Activated T-helper 1 cell treated with anti-CD3 and anti-CD28 coated beads, Interleukin-12 subunit alpha, Interleukin-12 subunit beta, Interleukin-2, Interleukin-4 antibody, amounts not matched to agents 30 ng/mL and 10 ng/mL and 1 ng/mL, durations not matched to agents 14 hours and 24 hours and 36 hours (primary cell): ENCODE measurements around the gene CASK. TPM values are rescaled to one million over a fixed set of nuclear protein-coding genes. Genes with fewer than 3 reads are reported as not detected.

Experiments
- DNase-seq: peaks from one replicate; pipeline ENCODE4 v3.0.0; 2021; ENCODE audit warnings: low spot score
- H3K27ac Mint-ChIP-seq: one replicate; pipeline ENCODE4 v1.8.0; 2021; ENCODE audit warnings: mild to moderate bottlenecking, mixed read lengths
- H3K27me3 Mint-ChIP-seq: one replicate; pipeline ENCODE4 v1.8.0; 2022; ENCODE audit warnings: mild to moderate bottlenecking, moderate library complexity, mixed read lengths; ENCODE audit not compliant: insufficient read depth
- H3K36me3 Mint-ChIP-seq: one replicate; pipeline ENCODE4 v1.8.0; 2021; ENCODE audit warnings: low read depth, mixed read lengths
- H3K4me1 Mint-ChIP-seq: one replicate; pipeline ENCODE4 v1.8.0; 2021; ENCODE audit warnings: low read depth, mixed read lengths
- H3K4me3 Mint-ChIP-seq: one replicate; pipeline ENCODE4 v1.8.0; 2021; ENCODE audit warnings: mild to moderate bottlenecking, moderate library complexity, mixed read lengths
- H3K9me3 Mint-ChIP-seq: one replicate; pipeline ENCODE4 v1.8.0; 2021; ENCODE audit warnings: mixed read lengths
- intact Hi-C: fragments of 100-400 bp; cut with micrococcal nuclease; formaldehyde crosslinking; loops from one replicate; pipeline ENCODE4 v1.15.1; 2024
- total RNA-seq: library from RNA; stranded (reverse); gene quantifications from 2 replicates; pipeline ENCODE4 v1.2.3, GENCODE V29; 2022

Gene CASK
- total RNA-seq, 1 donor from 2014 or later = 30.5 TPM

DNA sequence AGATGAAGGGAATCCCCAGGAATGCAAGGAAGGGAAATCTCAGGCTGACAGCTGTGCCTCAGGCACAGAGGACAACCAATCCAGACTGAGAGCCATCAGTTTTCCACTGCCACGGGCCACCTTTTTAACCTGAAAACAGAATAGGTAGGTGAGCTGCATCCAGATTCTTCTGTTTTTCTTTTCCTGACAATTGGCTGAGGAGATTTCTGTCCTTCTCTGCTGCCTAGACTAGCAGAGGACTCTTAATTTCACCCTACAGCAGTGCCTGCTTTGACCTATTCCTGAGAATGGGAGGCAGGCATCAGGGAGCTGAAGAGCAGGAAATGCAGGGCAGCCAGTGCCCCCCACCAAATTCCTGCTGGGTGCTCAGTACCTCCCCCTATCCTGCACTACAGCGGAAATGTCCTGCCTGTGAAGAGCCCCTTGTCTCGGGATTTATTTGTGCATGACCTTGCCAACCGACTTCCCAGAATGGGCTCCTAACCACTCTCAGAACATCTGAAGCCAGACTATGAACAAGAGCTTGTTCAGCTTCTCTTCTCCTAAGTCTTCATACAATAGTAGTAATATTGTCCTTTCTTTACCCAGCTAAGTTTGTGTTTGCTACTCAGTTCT, 65.1 kb downstream of the CASK start:
- H3K9me3 Mint-ChIP-seq = no peaks in the 10 kb centered on the region
- no peaks in the 10 kb centered on the region for H3K27me3 Mint-ChIP-seq
- no peak overlapping the region for H3K27ac Mint-ChIP-seq
- peaks cover 10% of the 10 kb centered on the region for H3K4me1 Mint-ChIP-seq
- DNase-seq = no peak
- H3K4me3 Mint-ChIP-seq = no peak overlapping the region
- intact Hi-C loops = no loop called here
- peaks cover 3% of the 10 kb centered on the region for H3K36me3 Mint-ChIP-seq

DNA sequence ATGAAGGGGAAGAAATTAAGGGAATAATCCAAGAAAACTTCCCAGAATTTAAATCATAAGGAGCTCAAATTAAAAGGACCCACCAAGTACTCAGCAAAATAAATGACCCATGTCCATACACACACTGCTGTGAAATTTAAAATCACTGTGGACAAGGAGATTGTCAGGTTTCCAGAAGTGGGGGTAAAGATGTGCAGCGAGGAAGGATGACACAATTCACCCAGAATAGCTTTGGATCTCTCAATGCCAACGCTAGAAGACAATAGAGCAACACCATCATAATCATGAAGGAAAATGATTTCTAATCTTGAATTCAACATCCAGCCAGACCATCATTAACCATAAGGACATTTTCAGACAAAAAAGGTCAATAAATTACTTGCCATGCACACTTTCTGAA, 65.7 kb downstream of the CASK start:
- no peak overlapping the region for H3K27ac Mint-ChIP-seq

DNA sequence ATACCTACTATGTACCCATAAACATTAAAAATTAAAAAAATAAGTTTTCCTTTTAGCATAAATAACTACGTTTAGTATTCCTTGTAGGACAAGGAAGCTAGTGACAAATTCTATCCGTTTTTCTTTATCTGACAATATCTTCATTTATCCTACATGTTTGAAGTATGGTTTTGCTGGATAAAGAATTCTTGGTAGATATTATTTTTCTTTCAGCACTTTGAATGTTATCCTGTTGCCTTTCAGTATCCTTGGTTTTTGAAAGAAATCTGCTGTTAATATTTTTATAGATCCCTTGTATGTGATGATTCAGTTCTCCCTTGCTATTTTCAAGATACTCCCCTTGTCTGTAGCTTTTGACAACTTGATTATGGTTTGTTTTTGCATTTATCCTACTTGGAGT, 76.6 kb downstream of the CASK start:
- Mint-ChIP-seq H3K9me3 (peaks cover 48% of the 10 kb centered on the region), H3K27me3 (no peaks in the 10 kb centered on the region), H3K4me3 (no peak overlapping the region), H3K27ac (no peak overlapping the region), H3K36me3 (peaks cover 43% of the 10 kb centered on the region), H3K4me1 (no peaks in the 10 kb centered on the region)
- DNase-seq = no peak
- intact Hi-C loops = no loop called here

More for the DNA sequence above, 65.7 kb downstream of the CASK start:
- intact Hi-C loops = no loop called here
- H3K27me3 Mint-ChIP-seq = no peaks in the 10 kb centered on the region
- no peaks in the 10 kb centered on the region for H3K9me3 Mint-ChIP-seq
- no peak overlapping the region for H3K4me3 Mint-ChIP-seq
- peaks cover 4% of the 10 kb centered on the region for H3K4me1 Mint-ChIP-seq
- H3K36me3 Mint-ChIP-seq = peaks cover 6% of the 10 kb centered on the region
- no peak for DNase-seq

DNA sequence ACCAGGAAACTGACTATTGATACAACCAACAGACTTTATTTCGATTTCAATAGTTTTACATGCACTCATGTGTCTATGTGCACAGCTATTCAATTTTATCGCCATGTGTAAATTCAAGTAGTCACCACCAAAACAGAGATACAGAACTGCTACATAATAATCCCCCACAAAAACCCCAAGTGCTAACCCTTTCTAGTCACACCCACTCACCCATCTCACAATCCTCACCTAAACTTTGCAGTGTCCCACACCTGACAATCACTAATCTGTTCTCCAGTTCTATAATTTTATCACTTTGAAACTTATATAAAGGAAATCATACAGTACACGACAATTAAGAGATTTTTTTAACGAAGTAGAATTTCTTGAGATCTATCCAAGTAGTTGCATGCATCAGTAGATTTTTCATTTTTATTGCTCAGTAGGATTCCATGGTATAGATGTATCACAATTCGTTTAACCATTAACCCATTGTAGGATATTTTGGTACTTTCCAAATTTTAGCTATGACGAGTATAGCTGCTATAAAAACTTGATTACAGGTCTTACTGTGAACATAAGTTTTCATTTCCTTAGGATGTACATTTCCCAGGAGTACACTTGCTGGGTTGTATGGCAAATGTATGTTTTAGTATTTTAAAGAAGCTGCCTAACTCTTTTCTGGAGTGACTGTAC, 85.9 kb downstream of the CASK start:
- H3K4me3 Mint-ChIP-seq = no peak overlapping the region
- peaks cover 6% of the 10 kb centered on the region for H3K36me3 Mint-ChIP-seq
- no peak for DNase-seq
- no peak overlapping the region for H3K27ac Mint-ChIP-seq
- no peaks in the 10 kb centered on the region for H3K27me3 Mint-ChIP-seq
- intact Hi-C loops = no loop called here
- H3K4me1 Mint-ChIP-seq = no peaks in the 10 kb centered on the region
- H3K9me3 Mint-ChIP-seq = peaks cover 11% of the 10 kb centered on the region

DNA sequence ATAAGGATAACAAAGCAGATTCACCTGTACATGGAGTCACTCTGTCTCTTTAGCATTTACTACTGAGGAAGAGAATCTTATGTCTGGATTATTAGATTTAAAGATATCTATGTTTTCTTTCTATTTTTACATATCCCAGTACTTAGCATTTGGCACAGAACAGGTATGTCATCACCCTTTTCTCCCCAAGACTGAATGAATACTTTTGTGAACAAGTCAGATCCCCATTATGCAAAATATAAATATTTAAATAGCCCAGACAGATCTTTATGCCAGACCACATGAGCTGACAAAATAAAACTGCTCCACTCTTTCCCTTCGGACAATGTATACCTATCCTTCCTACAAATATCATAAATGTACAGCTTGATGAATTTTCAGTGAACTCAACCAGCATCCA, 94.5 kb downstream of the CASK start:
- Mint-ChIP-seq H3K27me3 (no peaks in the 10 kb centered on the region), H3K27ac (no peak overlapping the region)

DNA sequence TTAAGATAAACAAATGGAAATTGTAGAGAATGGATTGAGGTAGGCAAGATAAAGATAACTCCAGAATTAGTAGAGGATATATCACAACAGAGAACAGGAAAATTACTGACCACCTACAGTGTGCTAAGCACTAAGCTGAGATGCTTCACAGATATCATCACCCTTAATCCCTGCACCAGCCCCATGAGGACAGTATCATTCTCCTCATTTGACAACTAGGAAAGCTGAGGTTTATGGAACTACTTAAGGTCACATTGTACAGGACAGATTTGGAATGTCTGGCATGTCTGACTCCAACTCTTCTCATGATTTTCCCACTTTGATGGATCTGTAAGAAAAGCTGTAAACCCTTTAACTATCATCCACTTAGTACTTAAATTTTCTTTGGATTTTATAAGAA, 95.5 kb downstream of the CASK start:
- H3K27me3 Mint-ChIP-seq = no peaks in the 10 kb centered on the region
- H3K4me1 Mint-ChIP-seq = peaks cover 6% of the 10 kb centered on the region
- H3K36me3 Mint-ChIP-seq = peaks cover 6% of the 10 kb centered on the region
- H3K27ac Mint-ChIP-seq = no peak overlapping the region
- no peak overlapping the region for H3K4me3 Mint-ChIP-seq
- DNase-seq = no peak
- intact Hi-C loops = no loop called here
- H3K9me3 Mint-ChIP-seq = peaks cover 6% of the 10 kb centered on the region

More for the DNA sequence above, 94.5 kb downstream of the CASK start:
- Mint-ChIP-seq H3K4me1 (peaks cover 6% of the 10 kb centered on the region), H3K36me3 (peaks cover 4% of the 10 kb centered on the region), H3K9me3 (peaks cover 3% of the 10 kb centered on the region), H3K4me3 (no peak overlapping the region)
- intact Hi-C loops = no loop called here
- DNase-seq = no peak

DNA sequence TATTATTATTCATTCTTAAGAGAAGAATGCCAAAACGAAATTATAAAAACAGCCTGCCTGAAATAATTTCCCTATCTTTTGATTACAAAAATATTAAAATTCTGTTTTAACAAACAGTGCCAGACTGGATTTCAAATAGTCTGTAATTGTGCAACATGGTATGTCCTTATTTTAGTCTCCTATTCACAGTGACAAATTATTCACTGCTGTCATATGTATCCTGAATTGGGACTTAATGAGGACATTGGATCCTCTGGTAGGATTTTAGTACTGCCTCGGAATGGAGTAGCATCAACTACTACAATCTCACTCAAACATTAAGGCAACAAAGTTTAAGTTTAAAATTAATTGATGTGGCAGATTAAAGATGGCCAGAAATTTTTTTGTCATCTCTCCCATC, 97.6 kb downstream of the CASK start:
- intact Hi-C loops = no loop called here
- H3K9me3 Mint-ChIP-seq = peaks cover 10% of the 10 kb centered on the region
- no peak for DNase-seq
- H3K4me1 Mint-ChIP-seq = peaks cover 11% of the 10 kb centered on the region
- no peak overlapping the region for H3K27ac Mint-ChIP-seq
- no peaks in the 10 kb centered on the region for H3K27me3 Mint-ChIP-seq
- H3K36me3 Mint-ChIP-seq = peaks cover 8% of the 10 kb centered on the region
- no peak overlapping the region for H3K4me3 Mint-ChIP-seq

DNA sequence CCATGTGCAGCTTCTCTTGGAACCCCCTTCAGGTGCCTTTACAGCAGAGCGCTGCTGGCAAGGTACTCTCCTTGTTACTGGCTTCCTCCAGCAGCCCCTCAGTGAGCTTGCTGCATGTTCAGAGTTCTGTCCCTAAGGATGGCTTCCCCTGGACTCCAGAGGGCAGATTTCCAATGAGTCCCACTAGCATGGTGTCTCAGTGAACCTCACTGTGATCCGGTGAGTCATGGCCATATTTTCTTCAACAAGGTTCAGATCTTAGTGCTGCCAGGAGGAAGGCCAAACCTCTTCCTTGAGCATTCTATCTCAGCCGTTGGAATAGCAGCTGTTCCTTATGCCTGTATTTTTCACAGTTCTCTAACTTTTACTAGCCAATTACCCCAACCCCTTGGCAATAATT, 98.8 kb downstream of the CASK start:
- Mint-ChIP-seq H3K36me3 (peaks cover 8% of the 10 kb centered on the region), H3K4me1 (peaks cover 11% of the 10 kb centered on the region), H3K4me3 (no peak overlapping the region), H3K9me3 (peaks cover 10% of the 10 kb centered on the region), H3K27me3 (no peaks in the 10 kb centered on the region), H3K27ac (no peak overlapping the region)
- no peak for DNase-seq
- intact Hi-C loops = no loop called here

DNA sequence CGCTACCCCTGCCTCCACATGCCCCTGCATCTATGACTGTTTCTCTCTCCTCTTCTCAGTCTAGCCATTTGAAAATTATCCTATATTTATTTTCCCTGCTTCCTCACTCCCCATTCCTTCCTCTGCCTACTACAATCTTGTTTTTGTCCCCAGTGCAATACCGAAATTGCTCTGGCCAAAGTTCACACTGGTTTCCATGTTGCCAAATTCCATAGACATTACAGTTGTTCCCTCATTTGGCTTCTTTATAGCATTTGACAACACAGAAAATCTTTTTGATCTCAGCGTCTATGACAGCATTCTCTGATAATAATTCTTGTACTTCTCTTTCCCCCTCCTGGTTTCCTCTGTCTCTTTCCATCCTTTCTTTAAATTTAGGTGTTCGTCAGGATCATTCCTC, 100.0 kb downstream of the CASK start:
- Mint-ChIP-seq H3K36me3 (peaks cover 8% of the 10 kb centered on the region), H3K4me3 (no peak overlapping the region), H3K9me3 (peaks cover 10% of the 10 kb centered on the region), H3K4me1 (peaks cover 5% of the 10 kb centered on the region), H3K27ac (no peak overlapping the region), H3K27me3 (no peaks in the 10 kb centered on the region)
- intact Hi-C loops = no loop called here
- DNase-seq = no peak

DNA sequence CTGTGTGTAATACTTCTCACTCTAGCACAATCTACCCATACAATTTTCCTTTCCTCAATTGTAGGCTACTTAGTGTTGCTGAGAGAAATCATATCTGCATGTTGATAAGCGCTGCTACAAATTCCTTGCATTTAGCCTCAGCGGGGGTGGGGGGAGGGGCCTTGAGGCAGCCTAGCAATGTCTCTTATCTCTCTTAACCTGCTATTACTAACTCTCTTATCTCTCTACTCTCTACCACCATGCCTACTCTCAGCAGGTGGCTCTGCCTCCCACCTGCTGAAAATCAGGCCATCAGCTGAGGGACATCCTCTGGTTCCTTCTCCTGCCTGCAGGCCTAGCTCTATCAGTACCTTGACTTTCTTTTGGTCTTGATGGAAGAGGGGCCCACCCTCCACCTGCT, 100.5 kb downstream of the CASK start:
- Mint-ChIP-seq H3K4me3 (no peak overlapping the region), H3K36me3 (peaks cover 8% of the 10 kb centered on the region), H3K9me3 (peaks cover 10% of the 10 kb centered on the region), H3K27me3 (no peaks in the 10 kb centered on the region), H3K27ac (no peak overlapping the region), H3K4me1 (peaks cover 5% of the 10 kb centered on the region)
- no peak for DNase-seq
- intact Hi-C loops = no loop called here

DNA sequence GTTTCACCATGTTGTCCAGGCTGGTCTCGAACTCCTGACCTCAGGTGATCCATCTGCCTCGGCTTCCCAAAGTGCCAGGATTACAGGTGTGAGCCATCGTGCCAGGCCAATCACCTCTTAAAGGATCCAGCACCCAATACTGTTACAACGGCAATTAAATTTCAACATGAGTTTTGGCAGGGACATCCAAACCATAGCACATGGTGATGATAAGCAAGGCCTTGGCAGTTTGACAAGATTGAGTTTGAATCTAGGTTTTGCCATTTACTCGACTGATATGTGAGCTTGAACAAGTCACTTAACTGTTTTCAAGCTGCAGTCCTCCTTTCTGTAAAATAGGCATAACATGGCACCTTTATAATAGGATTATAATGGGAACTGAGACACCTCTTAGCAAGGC, 115.3 kb downstream of the CASK start:
- intact Hi-C loops = no loop called here
- Mint-ChIP-seq H3K4me3 (no peak overlapping the region), H3K27me3 (no peaks in the 10 kb centered on the region), H3K27ac (no peak overlapping the region), H3K9me3 (peaks cover 6% of the 10 kb centered on the region), H3K36me3 (no peaks in the 10 kb centered on the region), H3K4me1 (no peaks in the 10 kb centered on the region)
- no peak for DNase-seq

DNA sequence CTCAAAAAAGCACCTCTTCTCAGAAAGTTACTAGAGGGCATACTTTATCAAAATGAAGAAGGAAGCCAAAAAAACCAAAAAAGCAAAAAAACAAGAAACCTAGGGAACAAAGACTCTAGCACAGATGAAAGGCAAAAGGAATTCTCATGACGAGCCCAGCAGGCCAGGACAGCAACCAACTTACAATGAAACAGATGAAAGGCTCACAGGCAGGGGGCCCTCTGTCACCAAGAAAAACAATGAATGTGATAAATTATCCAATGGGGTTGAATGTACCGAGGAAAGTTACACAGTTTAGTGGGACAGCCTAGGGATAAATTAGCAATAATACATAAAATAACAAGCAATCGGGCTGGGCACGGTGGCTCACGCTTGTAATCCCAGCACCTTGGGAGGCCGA, 120.4 kb downstream of the CASK start:
- no peak for DNase-seq
- Mint-ChIP-seq H3K27ac (no peak overlapping the region), H3K27me3 (no peaks in the 10 kb centered on the region), H3K9me3 (no peaks in the 10 kb centered on the region), H3K4me1 (peaks cover 9% of the 10 kb centered on the region), H3K4me3 (no peak overlapping the region), H3K36me3 (peaks cover 8% of the 10 kb centered on the region)
- intact Hi-C loops = no loop called here

DNA sequence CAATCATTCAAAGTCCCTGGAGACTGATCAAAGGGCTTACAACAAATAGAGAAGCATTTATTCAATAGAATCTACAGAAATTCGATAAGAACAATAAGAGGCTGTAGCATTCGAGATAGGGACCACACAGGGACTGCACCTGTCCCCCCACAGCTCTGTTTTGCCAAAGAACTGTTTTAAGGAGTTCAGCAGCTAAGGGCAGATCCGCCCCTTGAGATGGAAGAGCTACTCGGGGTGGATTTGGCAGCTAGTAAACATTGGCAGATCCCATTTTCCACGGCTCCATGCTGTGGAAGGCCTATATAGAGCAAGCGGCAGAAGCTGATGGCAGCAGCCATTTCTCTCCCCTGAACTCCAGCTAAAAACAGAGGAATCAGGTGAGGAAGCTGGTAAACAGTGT, 123.7 kb downstream of the CASK start:
- DNase-seq = no peak
- Mint-ChIP-seq H3K27ac (no peak overlapping the region), H3K27me3 (no peaks in the 10 kb centered on the region), H3K36me3 (peaks cover 8% of the 10 kb centered on the region), H3K4me3 (no peak overlapping the region), H3K4me1 (peaks cover 30% of the 10 kb centered on the region), H3K9me3 (no peaks in the 10 kb centered on the region)
- intact Hi-C loops = loop anchor here (2.0 to 10.0 kb wide), 3 partner anchors 121 to 1758 kb away; no protein-coding TSS in a partner anchor
